Kidney (tissue), 14 donors: Measurements from ENCODE around the gene ANKH. TPM values are rescaled to one million over a fixed set of nuclear protein-coding genes. Genes with fewer than 3 reads are reported as not detected.

ENCODE experiments used
- DNase-seq, 5 donors: peaks; one replicate each; pipeline ENCODE4 v3.0.0-alpha.2; 2013 to 2020
- FAIRE-seq: peaks from 2 replicates; lab custom pipeline; 2012; peaks lifted over from hg19 to GRCh38; lab: Jason Lieb, UNC
- H3K27ac ChIP-seq, 2 donors: one replicate each; pipeline ENCODE4 v1.7.0; 2013; ENCODE audit warnings: low read depth in 2 of 2, low read length in 2 of 2, inconsistent platforms in 1 of 2
- H3K27me3 ChIP-seq: one replicate; pipeline ENCODE4 v1.7.1; 2013; ENCODE audit warnings: low read length, inconsistent platforms; ENCODE audit not compliant: control insufficient read depth, insufficient read depth
- H3K36me3 ChIP-seq, 3 donors: one replicate each; pipeline versions ENCODE4 v1.7.0 to v1.7.1; 2013; ENCODE audit warnings: low read length in 3 of 3, control low read depth in 1 of 3, inconsistent platforms in 1 of 3; ENCODE audit not compliant: insufficient read depth in 3 of 3, control insufficient read depth in 2 of 3
- H3K4me1 ChIP-seq, 3 donors: one replicate each; pipeline versions ENCODE4 v1.7.0 to v1.7.1; 2013; ENCODE audit warnings: low read length in 3 of 3, inconsistent platforms in 1 of 3, low read depth in 1 of 3; ENCODE audit not compliant: control insufficient read depth in 2 of 3, insufficient read depth in 2 of 3
- H3K4me3 ChIP-seq, 3 donors: one replicate each; pipeline versions ENCODE4 v1.7.0 to v1.8.1; 2013; ENCODE audit warnings: low read length in 3 of 3, control low read depth in 1 of 3, inconsistent platforms in 1 of 3
- H3K9ac ChIP-seq, 3 donors: one replicate each; pipeline versions ENCODE4 v1.7.0 to v1.7.1; 2013; ENCODE audit warnings: low read length in 3 of 3, control low read depth in 1 of 3, inconsistent platforms in 1 of 3
- H3K9me3 ChIP-seq, 3 donors: one replicate each; pipeline versions ENCODE4 v1.7.0 to v1.7.1; 2013; ENCODE audit warnings: low read length in 3 of 3, control low read depth in 1 of 3, inconsistent platforms in 1 of 3; ENCODE audit not compliant: control insufficient read depth in 2 of 3, insufficient read depth in 1 of 3
- intact Hi-C: fragments of 100-400 bp; cut with DNase I; formaldehyde crosslinking; loops from one replicate; pipeline ENCODE4 v1.11.1; 2022
- polyA plus RNA-seq: library from polyadenylated mRNA; stranded (reverse); fragments of 350-450 nt; fragmentation: Illumina TruSeq; extraction: RNeasy Lipid Tissue Mini Kit (QIAGEN cat#74804); gene quantifications from one replicate; pipeline ENCODE4 v1.2.3, GENCODE V29; 2014; ENCODE audit warnings: low read depth, low replicate concordance; ENCODE audit not compliant: insufficient read depth
- total RNA-seq: library from RNA; stranded (reverse); fragmentation: NEBNext Ultra II Directional; extraction: Animal tissue kit (Norgen Biotek cat#: 25700); gene quantifications from one replicate; pipeline ENCODE4 v1.2.1, GENCODE V29; 2021
- TF ChIP-seq, protein P1 (sequence below): IDR thresholded peaks from 3 replicates; pipeline ENCODE4 v1.5.1; 2012; ENCODE audit warnings: mild to moderate bottlenecking, moderate library complexity, borderline replicate concordance; ENCODE audit not compliant: insufficient read depth; ENCODE audit errors: extremely low read depth
- donor health status: control.
- donor health status: control.
- donor health status: control.
- donor health status: control.
- donor health status: control.
- donor health status: DM: yes; HTN: yes; CAD: no.
- donor health status: Normal renal cell carcinoma (clear cell type).

ANKH gene
- total and polyA plus RNA-seq, 2 donors from 2014 or later = 19.0 to 44.6 TPM

DNA sequence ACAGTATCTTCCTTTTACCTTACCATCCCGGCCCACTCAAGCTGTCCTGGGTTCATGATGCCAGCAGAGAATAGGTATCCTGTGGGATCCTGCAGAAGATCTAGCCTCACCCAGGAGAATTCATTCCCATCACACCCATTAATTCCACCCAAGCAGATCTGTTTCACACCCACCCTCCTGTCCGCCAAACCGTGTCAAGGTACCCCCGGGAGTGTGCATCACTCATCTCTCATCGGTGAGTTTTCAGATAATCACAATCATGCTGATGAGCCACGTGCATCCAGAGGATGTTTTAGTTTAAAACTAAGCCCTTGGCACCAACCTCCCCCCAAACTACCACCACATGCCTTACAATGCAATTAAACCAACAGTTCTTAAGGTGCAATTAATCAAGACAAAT is 18.8 kb downstream of the ANKH start:
- H3K4me1 ChIP-seq = no peaks in the 10 kb centered on the region
- DNase-seq (no peak), FAIRE-seq (no peak)
- H3K27me3 ChIP-seq = no peaks in the 10 kb centered on the region
- H3K27ac ChIP-seq = no peak overlapping the region
- no peak overlapping the region for H3K9ac ChIP-seq
- no peak overlapping the region for H3K4me3 ChIP-seq
- no peaks in the 10 kb centered on the region for H3K36me3 ChIP-seq
- TF ChIP-seq, protein P1, sequence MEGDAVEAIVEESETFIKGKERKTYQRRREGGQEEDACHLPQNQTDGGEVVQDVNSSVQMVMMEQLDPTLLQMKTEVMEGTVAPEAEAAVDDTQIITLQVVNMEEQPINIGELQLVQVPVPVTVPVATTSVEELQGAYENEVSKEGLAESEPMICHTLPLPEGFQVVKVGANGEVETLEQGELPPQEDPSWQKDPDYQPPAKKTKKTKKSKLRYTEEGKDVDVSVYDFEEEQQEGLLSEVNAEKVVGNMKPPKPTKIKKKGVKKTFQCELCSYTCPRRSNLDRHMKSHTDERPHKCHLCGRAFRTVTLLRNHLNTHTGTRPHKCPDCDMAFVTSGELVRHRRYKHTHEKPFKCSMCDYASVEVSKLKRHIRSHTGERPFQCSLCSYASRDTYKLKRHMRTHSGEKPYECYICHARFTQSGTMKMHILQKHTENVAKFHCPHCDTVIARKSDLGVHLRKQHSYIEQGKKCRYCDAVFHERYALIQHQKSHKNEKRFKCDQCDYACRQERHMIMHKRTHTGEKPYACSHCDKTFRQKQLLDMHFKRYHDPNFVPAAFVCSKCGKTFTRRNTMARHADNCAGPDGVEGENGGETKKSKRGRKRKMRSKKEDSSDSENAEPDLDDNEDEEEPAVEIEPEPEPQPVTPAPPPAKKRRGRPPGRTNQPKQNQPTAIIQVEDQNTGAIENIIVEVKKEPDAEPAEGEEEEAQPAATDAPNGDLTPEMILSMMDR = no peak
- no peaks in the 10 kb centered on the region for H3K9me3 ChIP-seq
- intact Hi-C loops = no loop called here

DNA sequence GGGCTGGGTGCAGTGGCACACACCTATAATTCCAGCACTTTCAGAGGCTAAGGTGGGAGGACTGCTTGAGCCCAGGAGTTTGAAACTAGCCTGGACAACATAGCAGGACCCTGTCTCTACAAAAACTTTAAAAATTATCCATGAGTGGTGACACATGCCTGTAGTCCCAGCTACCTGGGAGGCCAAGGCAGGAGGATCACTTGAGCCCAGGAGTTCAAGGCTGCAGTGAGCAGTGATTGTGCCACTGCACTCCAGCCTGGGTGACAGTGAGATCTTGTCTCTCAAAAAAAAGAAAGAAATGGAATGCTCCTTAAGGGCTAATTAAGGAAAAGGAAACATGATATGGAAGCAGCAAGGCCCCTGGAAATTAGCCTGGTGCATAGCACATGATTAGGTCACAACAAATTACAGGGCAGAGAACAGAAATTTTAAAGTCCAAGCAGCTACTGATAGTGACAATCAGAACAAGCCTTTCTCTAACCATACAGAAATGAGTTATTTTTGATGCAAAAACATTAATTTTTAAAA is 19.5 kb downstream of the ANKH start:
- FAIRE-seq (no peak), DNase-seq (no peak)
- no peaks in the 10 kb centered on the region for H3K27me3 ChIP-seq
- intact Hi-C loops = no loop called here
- no peak overlapping the region for H3K27ac ChIP-seq
- no peaks in the 10 kb centered on the region for H3K4me1 ChIP-seq
- H3K9ac ChIP-seq = no peak overlapping the region
- TF ChIP-seq, protein P1 = no peak
- no peaks in the 10 kb centered on the region for H3K36me3 ChIP-seq
- H3K9me3 ChIP-seq = no peaks in the 10 kb centered on the region
- no peak overlapping the region for H3K4me3 ChIP-seq

DNA sequence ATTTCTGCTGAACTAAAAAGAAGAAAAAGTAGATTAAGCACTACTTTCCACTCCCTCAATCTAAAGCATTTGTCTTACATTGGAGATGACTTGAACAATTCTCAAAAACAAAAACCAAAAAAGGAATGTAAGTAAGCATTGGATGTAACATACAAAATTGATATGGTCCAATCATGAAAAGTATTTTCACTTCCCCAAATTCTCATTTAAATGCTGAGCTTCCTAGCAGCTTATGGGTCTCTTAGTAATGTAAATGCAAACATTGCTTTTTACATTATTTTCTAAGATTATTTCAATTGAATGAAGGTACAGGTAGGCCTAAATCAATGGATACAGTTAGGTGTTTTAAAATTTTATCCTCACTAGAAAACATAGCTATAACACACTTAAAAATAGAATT is 20.0 kb downstream of the ANKH start:
- intact Hi-C loops = no loop called here
- no peaks in the 10 kb centered on the region for H3K4me1 ChIP-seq
- DNase-seq (no peak), FAIRE-seq (no peak)
- no peak overlapping the region for H3K4me3 ChIP-seq
- H3K9ac ChIP-seq = no peak overlapping the region
- H3K9me3 ChIP-seq = no peaks in the 10 kb centered on the region
- TF ChIP-seq, protein P1 = no peak
- no peaks in the 10 kb centered on the region for H3K27me3 ChIP-seq
- no peaks in the 10 kb centered on the region for H3K36me3 ChIP-seq
- no peak overlapping the region for H3K27ac ChIP-seq

DNA sequence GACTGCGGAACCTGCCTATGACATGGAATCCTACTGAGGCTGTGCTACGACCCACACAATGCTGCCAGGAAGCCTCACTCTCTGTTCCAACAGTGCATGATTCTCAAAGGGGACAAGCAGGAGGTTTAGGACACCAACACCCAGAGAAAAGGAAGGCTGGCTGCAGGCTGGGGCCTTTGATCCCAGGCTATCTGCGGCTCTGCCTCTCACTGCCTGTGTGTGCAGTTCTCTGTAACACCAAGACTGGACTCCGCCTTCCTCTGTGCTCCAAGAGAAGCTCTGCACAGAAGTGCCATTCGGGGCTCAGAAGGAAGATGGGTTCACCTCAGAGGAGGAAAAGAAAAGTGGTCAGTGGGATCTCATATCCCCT is 20.5 kb downstream of the ANKH start:
- H3K27me3 ChIP-seq = no peaks in the 10 kb centered on the region
- intact Hi-C loops = no loop called here
- no peak overlapping the region for H3K9ac ChIP-seq
- H3K36me3 ChIP-seq = no peaks in the 10 kb centered on the region
- H3K27ac ChIP-seq = no peak overlapping the region
- TF ChIP-seq, protein P1 = no peak
- H3K4me3 ChIP-seq = no peak overlapping the region
- DNase-seq (no peak), FAIRE-seq (no peak)
- no peaks in the 10 kb centered on the region for H3K4me1 ChIP-seq
- H3K9me3 ChIP-seq = no peaks in the 10 kb centered on the region
